Small intestine (tissue), 16 donors: Measurements from ENCODE around the gene PIH1D1. TPM values are rescaled to one million over a fixed set of nuclear protein-coding genes. Genes with fewer than 3 reads are reported as not detected.

Experiments used
- DNase-seq, 2 donors: peaks; one replicate each; pipeline versions ENCODE4 v3.0.0 to v3.0.0-alpha.2; 2013
- FAIRE-seq: peaks from 2 replicates; lab custom pipeline; 2012; peaks lifted over from hg19 to GRCh38; lab: Jason Lieb, UNC
- H3K27ac ChIP-seq, 3 donors: one replicate each; pipeline ENCODE4 v1.5.1; 2013; ENCODE audit warnings: low read length in 2 of 3, mild to moderate bottlenecking in 2 of 3, control low read depth in 1 of 3, inconsistent platforms in 1 of 3, low read depth in 1 of 3, moderate library complexity in 1 of 3
- H3K27me3 ChIP-seq, 3 donors: one replicate each; pipeline ENCODE4 v1.6.1; 2013; ENCODE audit warnings: low read length in 3 of 3, inconsistent platforms in 1 of 3; ENCODE audit not compliant: control insufficient read depth in 3 of 3, insufficient read depth in 3 of 3
- H3K36me3 ChIP-seq, 3 donors: one replicate each; pipeline ENCODE4 v1.6.1; 2013; ENCODE audit warnings: low read length in 3 of 3, inconsistent platforms in 1 of 3, low read depth in 1 of 3, mild to moderate bottlenecking in 1 of 3, moderate library complexity in 1 of 3; ENCODE audit not compliant: control insufficient read depth in 3 of 3, insufficient read depth in 2 of 3
- H3K4me1 ChIP-seq, 3 donors: one replicate each; pipeline ENCODE4 v1.6.1; 2013; ENCODE audit warnings: low read length in 2 of 3, inconsistent platforms in 1 of 3, low read depth in 1 of 3, mild to moderate bottlenecking in 1 of 3, moderate library complexity in 1 of 3; ENCODE audit not compliant: control insufficient read depth in 3 of 3, insufficient read depth in 2 of 3
- H3K4me3 ChIP-seq, 3 donors: one replicate each; pipeline ENCODE4 v1.5.1; 2013; ENCODE audit warnings: low read length in 3 of 3, control low read depth in 1 of 3, inconsistent platforms in 1 of 3, low read depth in 1 of 3, mild to moderate bottlenecking in 1 of 3, moderate library complexity in 1 of 3
- H3K9me3 ChIP-seq, 2 donors: one replicate each; pipeline ENCODE4 v1.6.1; 2013; ENCODE audit warnings: low read depth in 1 of 2, low read length in 1 of 2; ENCODE audit not compliant: control insufficient read depth in 2 of 2, insufficient read depth in 1 of 2
- WGBS, 3 donors: extraction: QIAGEN DNeasy Blood & Tissue Kit; methylation state at CpG; one replicate each; pipeline ENCODE4 v1.1.7; 2013; 5-methylcytosine and 5-hydroxymethylcytosine counted together
- long read RNA-seq, 10 donors: transcript quantifications; one replicate each; lab custom pipeline, GENCODE V29; 2026
- polyA plus RNA-seq, 4 donors: library from polyadenylated mRNA; stranded (reverse) in 3 of 4; unstranded in 1 of 4; fragments of 200-250 nt in 3 of 4; fragments of 120-200 nt in 1 of 4; gene quantifications; one replicate each; pipeline versions ENCODE4 v1.2.1 to v1.2.3, GENCODE V29; 2013
- donor health status: healthy with polysubstance abuse.
- donor health status: control.
- donor health status: control.
- donor health status: Bipolar disorder and iron deficiency.
- donor health status: healthy.

PIH1D1 gene
- 100 to 1,000 TPM in 1 of 4 donors, 10 to 100 TPM in 3; 81.1 to 115 (median 89.6) TPM for polyA plus RNA-seq
- long read RNA-seq, donor 1, transcript PIH1D1-201 (9 exons, 1,192 nt): major isoform, 34 of 58 reads
- long read RNA-seq, donor 1, transcript PIH1D1-223 (2 exons, 474 nt): minor isoform, 14 of 58 reads
- long read RNA-seq, donor 1, partial matches to known transcripts: 5 of 58 reads
- long read RNA-seq, donor 1, other reads (novel, unspliced or antisense): 0 of 58 reads
- long read RNA-seq, donor 2, transcript PIH1D1-201 (9 exons, 1,192 nt): major isoform, 6 of 9 reads
- long read RNA-seq, donor 2, partial matches to known transcripts: 0 of 9 reads
- long read RNA-seq, donor 2, other reads (novel, unspliced or antisense): 0 of 9 reads
- long read RNA-seq, donor 3, transcript PIH1D1-223 (2 exons, 474 nt): minor isoform, 5 of 765 reads
- long read RNA-seq, donor 3, transcript PIH1D1-201 (9 exons, 1,192 nt): major isoform, 12 of 765 reads
- long read RNA-seq, donor 3, partial matches to known transcripts: 721 of 765 reads
- long read RNA-seq, donor 3, other reads (novel, unspliced or antisense): 24 of 765 reads
- long read RNA-seq, donor 4: 0 reads
- long read RNA-seq, donor 5, partial matches to known transcripts: 622 of 640 reads
- long read RNA-seq, donor 5, other reads (novel, unspliced or antisense): 10 of 640 reads
- long read RNA-seq, donor 6, transcript PIH1D1-201 (9 exons, 1,192 nt): major isoform, 7 of 12 reads
- long read RNA-seq, donor 6, partial matches to known transcripts: 0 of 12 reads
- long read RNA-seq, donor 6, other reads (novel, unspliced or antisense): 0 of 12 reads
- long read RNA-seq, donor 7, transcript PIH1D1-201 (9 exons, 1,192 nt): major isoform, 28 of 2,712 reads
- long read RNA-seq, donor 7, transcript PIH1D1-223 (2 exons, 474 nt): minor isoform, 7 of 2,712 reads
- long read RNA-seq, donor 7, partial matches to known transcripts: 2,447 of 2,712 reads
- long read RNA-seq, donor 7, other reads (novel, unspliced or antisense): 229 of 2,712 reads
- long read RNA-seq, donor 8, partial matches to known transcripts: 15 of 27 reads
- long read RNA-seq, donor 8, other reads (novel, unspliced or antisense): 5 of 27 reads
- long read RNA-seq, donor 9, transcript PIH1D1-201 (9 exons, 1,192 nt): major isoform, 5 of 9 reads
- long read RNA-seq, donor 9, partial matches to known transcripts: 0 of 9 reads
- long read RNA-seq, donor 9, other reads (novel, unspliced or antisense): 0 of 9 reads
- long read RNA-seq, donor 10, transcript PIH1D1-201 (9 exons, 1,192 nt): major isoform, 17 of 508 reads
- long read RNA-seq, donor 10, partial matches to known transcripts: 410 of 508 reads
- long read RNA-seq, donor 10, other reads (novel, unspliced or antisense): 74 of 508 reads

DNA sequence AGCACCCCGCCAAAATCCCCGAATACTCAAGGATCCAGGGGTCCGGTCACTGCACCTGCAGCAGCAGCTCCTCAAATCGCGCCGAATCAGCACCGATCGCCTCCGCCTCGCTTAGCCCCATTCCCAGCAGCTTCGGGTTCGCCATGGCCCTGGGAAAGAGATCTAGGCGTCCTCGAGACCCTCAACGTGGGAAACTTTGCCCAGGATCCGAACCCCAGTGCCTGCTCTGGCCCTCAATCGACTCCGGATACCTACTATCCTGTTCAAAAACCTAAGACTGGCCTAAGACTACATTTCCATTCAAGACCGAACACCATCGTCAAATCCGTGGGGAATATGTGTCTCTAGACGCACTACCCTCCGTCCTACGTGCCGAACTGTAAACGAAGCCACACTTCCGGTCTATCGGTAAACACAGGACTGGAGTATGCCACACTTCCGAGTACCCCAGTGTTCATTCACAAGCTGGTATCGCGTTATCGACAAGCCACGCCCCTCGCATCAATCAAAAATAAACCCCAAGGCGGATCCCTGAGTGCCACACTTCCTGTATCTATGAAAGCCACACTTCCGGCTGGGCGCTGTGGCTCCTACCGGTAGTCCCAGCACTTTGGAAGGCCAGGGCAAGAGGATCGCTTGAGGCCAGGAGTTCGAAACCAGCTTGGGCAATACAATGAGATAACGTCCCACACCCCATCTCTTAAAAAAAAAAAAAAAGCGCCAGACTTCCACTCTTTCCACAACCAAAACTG, at the start of gene PIH1D1:
TSS of gene PIH1D1 (minus strand) at position 385 of the 752 bp plus-strand sequence. CDS start at position 145, 240 bp downstream.
- H3K27ac ChIP-seq: peak within 1 kb of the TSS; percentile 79 to 99 (median 95)
- H3K4me1 ChIP-seq: peaks cover 0 to 7% (median 6%) of the 10 kb centered on the region in 3 donors
- no peak for FAIRE-seq
- peaks cover 2 to 46% (median 3%) of the 10 kb centered on the region in 3 donors for H3K36me3 ChIP-seq
- DNase-seq: peak; percentile 99 to 100
- no peaks in the 10 kb centered on the region for H3K9me3 ChIP-seq
- H3K27me3 ChIP-seq: no peaks in the 10 kb centered on the region
- H3K4me3 ChIP-seq: peak within 1 kb of the TSS; percentile 46 to 89 (median 83)
- 0 to 1% (median 0%) methylated on average over 42 of the region's 42 CpGs for WGBS, 3 donors

DNA sequence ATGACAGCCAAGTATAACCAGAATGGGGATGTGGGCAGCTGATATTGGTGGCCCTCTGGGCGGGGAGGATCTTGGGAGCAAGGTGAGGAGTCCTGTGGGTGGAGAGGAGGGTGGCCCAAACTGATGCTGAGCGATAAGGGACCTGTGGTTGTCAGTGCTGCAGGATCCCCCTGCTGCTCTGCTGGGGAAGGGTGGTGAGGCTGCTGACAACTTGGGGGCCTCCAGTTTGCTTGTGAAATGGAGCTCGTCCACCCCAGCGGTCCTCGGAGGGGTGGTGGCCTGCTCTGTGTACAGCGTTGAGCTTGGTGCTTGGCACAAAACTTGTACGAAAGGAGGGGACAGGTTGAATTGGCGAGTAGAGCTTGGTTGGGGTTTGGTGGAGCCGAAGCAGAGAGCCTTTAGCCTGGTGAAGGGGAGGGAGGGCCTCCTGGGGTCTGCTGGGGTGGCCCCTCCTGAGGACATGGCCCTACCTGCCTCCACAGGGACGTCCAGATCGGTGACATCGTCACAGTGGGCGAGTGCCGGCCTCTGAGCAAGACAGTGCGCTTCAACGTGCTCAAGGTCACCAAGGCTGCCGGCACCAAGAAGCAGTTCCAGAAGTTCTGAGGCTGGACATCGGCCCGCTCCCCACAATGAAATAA, 47.5 kb upstream of the PIH1D1 start:
- FAIRE-seq: no peak
- Histone ChIP-seq H3K27ac (peak overlapping the region; percentile 81 to 92 (median 85)), H3K9me3 (no peaks in the 10 kb centered on the region), H3K4me1 (peaks cover 5 to 57% (median 13%) of the 10 kb centered on the region in 3 donors), H3K4me3 (peak overlapping the region; percentile 3 to 41 (median 37)), H3K36me3 (peaks cover 9 to 36% (median 17%) of the 10 kb centered on the region in 3 donors), H3K27me3 (no peaks in the 10 kb centered on the region)
- DNase-seq: no peak
- WGBS, 3 donors: 24 to 53% (median 32%) methylated on average over 18 to 19 of the region's 19 CpGs

DNA sequence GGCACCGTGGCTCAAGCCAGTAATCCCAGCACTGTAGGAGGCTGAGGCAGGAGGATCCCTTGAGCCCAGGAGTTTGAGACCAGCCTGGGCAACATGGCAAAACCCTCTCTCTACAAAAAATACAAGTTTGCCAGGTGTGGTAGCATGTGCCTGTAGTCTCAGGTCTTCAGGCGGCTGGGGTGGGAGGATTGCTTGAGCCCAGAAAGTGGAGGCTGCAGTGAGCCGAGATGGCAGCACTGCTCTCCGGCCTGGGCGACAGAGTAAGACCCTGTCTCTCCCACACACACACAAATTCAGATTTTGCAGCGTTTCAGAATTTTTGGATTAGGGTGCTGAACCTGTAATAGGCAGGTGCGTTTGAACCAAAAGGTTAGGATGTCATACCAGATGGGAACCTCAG, 46.9 kb upstream of the PIH1D1 start:
- Histone ChIP-seq H3K27ac (peak overlapping the region in 1 of 3 donors; percentile 92), H3K9me3 (no peaks in the 10 kb centered on the region), H3K36me3 (peaks cover 9 to 37% (median 17%) of the 10 kb centered on the region in 3 donors), H3K4me1 (peaks cover 5 to 55% (median 13%) of the 10 kb centered on the region in 3 donors), H3K27me3 (no peaks in the 10 kb centered on the region), H3K4me3 (no peak overlapping the region)
- DNase-seq (no peak), FAIRE-seq (no peak)
- WGBS, 3 donors: 24 to 60% (median 39%) methylated on average over 7 of the region's 7 CpGs

DNA sequence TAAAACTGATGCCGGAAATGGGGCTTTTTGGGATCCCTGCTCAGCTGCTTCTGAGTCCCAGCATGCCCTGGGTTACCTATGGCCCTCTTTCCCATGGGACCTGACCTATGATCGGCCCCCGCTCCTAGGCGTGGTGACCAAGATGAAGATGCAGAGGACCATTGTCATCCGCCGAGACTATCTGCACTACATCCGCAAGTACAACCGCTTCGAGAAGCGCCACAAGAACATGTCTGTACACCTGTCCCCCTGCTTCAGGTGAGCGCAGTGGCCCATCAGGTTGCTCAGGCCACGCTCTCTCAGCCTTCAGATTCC, 46.1 kb upstream of the PIH1D1 start:
- Histone ChIP-seq H3K4me3 (peak overlapping the region in 2 of 3 donors; percentile 82 to 87), H3K27me3 (no peaks in the 10 kb centered on the region), H3K4me1 (peaks cover 5 to 51% (median 13%) of the 10 kb centered on the region in 3 donors), H3K27ac (peak overlapping the region in 2 of 3 donors; percentile 5 to 61), H3K9me3 (no peaks in the 10 kb centered on the region), H3K36me3 (peaks cover 11 to 41% (median 17%) of the 10 kb centered on the region in 3 donors)
- no peak for FAIRE-seq
- 55 to 73% (median 56%) methylated on average over 12 of the region's 12 CpGs for WGBS, 3 donors
- DNase-seq: no peak

DNA sequence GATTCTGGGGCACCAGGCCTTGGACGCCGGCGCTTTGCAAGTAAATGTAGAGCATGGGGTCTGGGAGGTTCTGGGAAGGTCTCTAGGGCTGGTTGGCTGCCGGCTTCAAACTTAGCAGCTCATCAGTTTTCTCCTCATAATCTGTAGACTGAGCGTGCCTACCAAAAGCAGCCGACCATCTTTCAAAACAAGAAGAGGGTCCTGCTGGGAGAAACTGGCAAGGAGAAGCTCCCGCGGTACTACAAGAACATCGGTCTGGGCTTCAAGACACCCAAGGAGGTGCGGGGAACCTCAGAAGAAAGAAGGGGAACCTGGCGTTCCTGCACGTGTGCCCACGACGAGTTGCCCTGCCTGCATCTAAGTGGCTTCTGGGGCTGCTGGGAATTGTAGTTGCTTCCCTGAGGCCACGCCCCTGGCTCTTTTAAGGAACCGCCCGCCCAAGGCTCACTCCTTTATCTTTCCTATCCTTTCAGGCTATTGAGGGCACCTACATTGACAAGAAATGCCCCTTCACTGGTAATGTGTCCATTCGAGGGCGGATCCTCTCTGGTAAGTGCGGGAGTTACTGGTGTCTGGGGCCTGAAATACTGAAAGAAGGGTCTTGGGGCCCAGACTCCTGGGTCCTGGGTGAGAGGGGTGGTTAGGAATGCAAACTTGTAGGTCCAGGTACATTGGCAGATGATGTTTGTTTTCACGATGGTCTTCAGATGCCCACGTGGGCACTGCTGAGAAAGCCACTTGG, 45.6 kb upstream of the PIH1D1 start:
- Histone ChIP-seq H3K4me3 (peak overlapping the region; percentile 82 to 91 (median 87)), H3K36me3 (peaks cover 11 to 45% (median 17%) of the 10 kb centered on the region in 3 donors), H3K4me1 (peaks cover 5 to 52% (median 13%) of the 10 kb centered on the region in 3 donors), H3K27ac (peak overlapping the region; percentile 61 to 94 (median 92)), H3K27me3 (no peaks in the 10 kb centered on the region), H3K9me3 (no peaks in the 10 kb centered on the region)
- 2 to 16% (median 5%) methylated on average over 22 of the region's 22 CpGs for WGBS, 3 donors
- DNase-seq (peak; percentile 80 to 88), FAIRE-seq (no peak)

DNA sequence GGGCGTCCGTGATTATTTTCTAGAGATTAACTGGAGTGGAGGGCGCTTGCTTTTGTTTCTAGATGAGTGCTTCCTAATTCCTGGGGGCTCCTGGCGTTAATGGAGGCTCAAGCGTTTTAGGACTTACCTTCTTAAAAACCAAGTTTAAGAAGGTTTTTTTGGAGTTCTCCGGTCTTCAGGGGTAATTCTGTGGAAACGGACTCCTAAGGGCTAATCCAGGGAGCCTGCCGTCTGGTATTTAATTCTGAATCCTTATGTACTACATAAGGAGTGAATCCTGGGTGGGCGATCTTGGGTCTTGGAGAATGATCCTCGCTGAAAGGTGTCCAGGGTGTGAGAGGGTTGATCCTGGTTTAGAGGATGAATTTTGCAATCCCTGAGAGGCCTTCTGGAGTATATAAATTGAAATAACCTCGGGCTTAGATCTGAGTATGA, 45.0 kb upstream of the PIH1D1 start:
- FAIRE-seq (no peak), DNase-seq (no peak)
- Histone ChIP-seq H3K4me1 (peaks cover 5 to 54% (median 13%) of the 10 kb centered on the region in 3 donors), H3K27me3 (no peaks in the 10 kb centered on the region), H3K4me3 (peak overlapping the region; percentile 82 to 91 (median 87)), H3K36me3 (peaks cover 15 to 51% (median 17%) of the 10 kb centered on the region in 3 donors), H3K9me3 (no peaks in the 10 kb centered on the region), H3K27ac (peak overlapping the region; percentile 61 to 94 (median 92))
- WGBS, 3 donors: 0 to 1% (median 0%) methylated on average over 11 of the region's 11 CpGs
